Adrenal gland (tissue), 12 donors: ENCODE data around the gene MICAL3. TPM values are rescaled to one million over a fixed set of nuclear protein-coding genes. Genes with fewer than 3 reads are reported as not detected.

Experiments
- DNase-seq, 7 donors: peaks; one replicate each; pipeline ENCODE4 v3.0.0-alpha.2; 2019 to 2020
- H3K27ac ChIP-seq, 5 donors: fragments of 200-600 bp; sonication (generic) in 4 of 5; 1 replicate in 3 of 5; 2 replicates in 2 of 5; pipeline versions ENCODE4 v1.5.1 to v1.8.0; 2016 to 2020; ENCODE audit warnings: mild to moderate bottlenecking in 1 of 5
- H3K27me3 ChIP-seq: fragments of 200-600 bp; 2 replicates; pipeline ENCODE4 v1.8.0; 2021
- H3K36me3 ChIP-seq, 2 donors: fragments of 200-600 bp; replicated peaks in 1 of 2; 1 replicate in 1 of 2; 2 replicates in 1 of 2; pipeline versions ENCODE4 v1.5.1 to v1.8.0; 2018 to 2022
- H3K4me1 ChIP-seq, 2 donors: fragments of 200-600 bp; replicated peaks in 1 of 2; 1 replicate in 1 of 2; 2 replicates in 1 of 2; pipeline versions ENCODE4 v1.5.1 to v1.8.0; 2018 to 2021
- H3K4me3 ChIP-seq, 4 donors: fragments of 200-600 bp; sonication (generic) in 3 of 4; one replicate each; pipeline ENCODE4 v1.5.1; 2016 to 2018
- H3K9me3 ChIP-seq, 3 donors: fragments of 200-600 bp; sonication (generic) in 1 of 3; replicated peaks in 1 of 3; 1 replicate in 2 of 3; 2 replicates in 1 of 3; pipeline versions ENCODE4 v1.5.1 to v1.8.0; 2016 to 2021
- CTCF ChIP-seq, 6 experiments: fragments of 450-650 bp in 4 of 6; fragments of 200-600 bp in 2 of 6; sonication (generic) in 1 of 6; IDR thresholded peaks; 1 replicate in 5 of 6; 2 replicates in 1 of 6; pipeline versions ENCODE4 v1.5.1 to v1.8.0; 2016 to 2021; ENCODE audit warnings: antibody characterized with exemption in 6 of 6, mild to moderate bottlenecking in 2 of 6, moderate library complexity in 1 of 6
- POLR2A ChIP-seq, 2 donors: fragments of 450-650 bp; IDR thresholded peaks; one replicate each; pipeline ENCODE4 v1.6.1; 2017; ENCODE audit warnings: antibody characterized with exemption in 2 of 2, mild to moderate bottlenecking in 2 of 2, moderate library complexity in 1 of 2
- WGBS, 4 donors: extraction: QIAGEN DNeasy Blood & Tissue Kit in 2 of 4; methylation state at CpG; one replicate each; pipeline versions ENCODE4 v1.1.5 to v1.1.7; 2013 to 2017; 5-methylcytosine and 5-hydroxymethylcytosine counted together
- intact Hi-C, 2 donors: fragments of 100-400 bp; cut with DNase I; formaldehyde crosslinking; loops; one replicate each; pipeline versions ENCODE4 v1.14.1 to v1.15.0; 2022 to 2023
- polyA plus RNA-seq, 3 donors: library from polyadenylated mRNA; stranded (reverse); fragments of 200-250 nt in 2 of 3; fragments of 350-450 nt in 1 of 3; fragmentation: Illumina TruSeq in 1 of 3; extraction: RNeasy Lipid Tissue Mini Kit (QIAGEN cat#74804) in 1 of 3; gene quantifications; one replicate each; pipeline ENCODE4 v1.2.3, GENCODE V29; 2013 to 2014
- total RNA-seq, 9 donors: library from RNA; depleted of rRNA in 4 of 9; stranded (reverse); fragments of >200 nt in 4 of 9; fragments of 120-200 nt in 1 of 9; fragmentation: NEBNext Ultra II Directional in 1 of 9; extraction: Animal tissue kit (Norgen Biotek cat#: 25700) in 1 of 9; gene quantifications; one replicate each; pipeline versions ENCODE4 v1.1.0 to v1.2.4, GENCODE V29; 2013 to 2023
- donor health status: healthy with polysubstance abuse.
- donor health status: Bipolar disorder and iron deficiency.
- donor health status: DM: yes; HTN: yes; CAD: no.
- donor health status: DM: no; HTN: no; CAD: no.
- donor health status: DM: no; HTN: no; CAD: no.
- donor health status: DM: yes; HTN: yes; CAD: no.

The MICAL3 gene
- total and polyA plus RNA-seq, 12 donors, result 10.9 to 82.6 (median 34.4) TPM

GRCh38 chr22:17888855-17889254, 135.5 kb downstream of the MICAL3 start:
- Histone ChIP-seq H3K36me3 (peaks cover 0 to 58% of the 10 kb centered on the region in 2 donors), H3K9me3 (no peaks in the 10 kb centered on the region), H3K27ac (no peak overlapping the region), H3K4me3 (no peak overlapping the region), H3K27me3 (no peaks in the 10 kb centered on the region), H3K4me1 (peaks cover 7 to 12% of the 10 kb centered on the region in 2 donors)
- WGBS, 4 donors, result 72 to 88% (median 77%) methylated on average over 7 of the region's 7 CpGs
- intact Hi-C loops, result no loop called here
- no peak for TF ChIP-seq POLR2A (IDR thresholded peaks at IDR 0.05)
- TF ChIP-seq CTCF (IDR thresholded peaks at IDR 0.05), result no peak
- no peak for DNase-seq

- no peak overlapping the region for H3K27ac ChIP-seq
- 84 to 92% (median 90%) methylated on average over 12 of the region's 12 CpGs for WGBS, 4 donors
- peaks cover 0 to 55% of the 10 kb centered on the region in 2 donors for H3K36me3 ChIP-seq
- intact Hi-C loops, result no loop called here
- H3K9me3 ChIP-seq, result no peaks in the 10 kb centered on the region
- H3K27me3 ChIP-seq, result no peaks in the 10 kb centered on the region
- H3K4me3 ChIP-seq, result no peak overlapping the region
- no peak for DNase-seq
- peaks cover 7 to 12% of the 10 kb centered on the region in 2 donors for H3K4me1 ChIP-seq
- TF ChIP-seq POLR2A (IDR thresholded peaks at IDR 0.05), result no peak
- TF ChIP-seq CTCF (IDR thresholded peaks at IDR 0.05), result no peak
Observed at GRCh38 chr22:17888439-17888838, 135.9 kb downstream of the MICAL3 start.

- TF ChIP-seq POLR2A (IDR thresholded peaks at IDR 0.05), result no peak
- TF ChIP-seq CTCF (IDR thresholded peaks at IDR 0.05), result no peak
- no peak overlapping the region for H3K27ac ChIP-seq
- no peak overlapping the region for H3K4me3 ChIP-seq
- 87 to 93% (median 88%) methylated on average over 8 of the region's 8 CpGs for WGBS, 4 donors
- no peaks in the 10 kb centered on the region for H3K9me3 ChIP-seq
- intact Hi-C loops, result no loop called here
- no peak for DNase-seq
- peaks cover 0 to 59% of the 10 kb centered on the region in 2 donors for H3K36me3 ChIP-seq
- H3K4me1 ChIP-seq, result no peaks in the 10 kb centered on the region
- H3K27me3 ChIP-seq, result no peaks in the 10 kb centered on the region
Observed at GRCh38 chr22:17884893-17885292, 139.5 kb downstream of the MICAL3 start.

- TF ChIP-seq CTCF (IDR thresholded peaks at IDR 0.05) (no peak), POLR2A (IDR thresholded peaks at IDR 0.05) (no peak)
- no peak for DNase-seq
- WGBS, 4 donors, result 69 to 77% (median 72%) methylated on average over 6 of the region's 6 CpGs
- H3K27me3 ChIP-seq, result no peaks in the 10 kb centered on the region
- no peak overlapping the region for H3K4me3 ChIP-seq
- intact Hi-C loops, result no loop called here
- no peak overlapping the region for H3K27ac ChIP-seq
- H3K4me1 ChIP-seq, result no peaks in the 10 kb centered on the region
- peaks cover 0 to 61% of the 10 kb centered on the region in 2 donors for H3K36me3 ChIP-seq
- H3K9me3 ChIP-seq, result no peaks in the 10 kb centered on the region
Observed at GRCh38 chr22:17884084-17884483, 140.3 kb downstream of the MICAL3 start.
